ENCODE data around the gene DCST1. TPM values are rescaled to one million over a fixed set of nuclear protein-coding genes. Genes with fewer than 3 reads are reported as not detected.

The DCST1 gene
- total RNA-seq, 1 donor from 2014 or later = not detected

GRCh38 chr1:155064111-155064831, 30.6 kb downstream of the DCST1 start:
- H3K4me3 Mint-ChIP-seq (ENCODE audit: low read depth) = peak overlapping the region; percentile 85

GRCh38 chr1:155064832-155065429, 31.3 kb downstream of the DCST1 start:
- Mint-ChIP-seq H3K4me1 (ENCODE audit: low read depth) (peaks cover 28% of the 10 kb centered on the region), H3K9me3 (ENCODE audit: low read depth) (no peaks in the 10 kb centered on the region), H3K27me3 (peaks cover 3% of the 10 kb centered on the region), H3K36me3 (ENCODE audit: insufficient read depth) (peaks cover 13% of the 10 kb centered on the region), H3K27ac (peak overlapping the region; percentile 89), H3K4me3 (ENCODE audit: low read depth) (peak overlapping the region; percentile 85)
- TF ChIP-seq, protein P1, sequence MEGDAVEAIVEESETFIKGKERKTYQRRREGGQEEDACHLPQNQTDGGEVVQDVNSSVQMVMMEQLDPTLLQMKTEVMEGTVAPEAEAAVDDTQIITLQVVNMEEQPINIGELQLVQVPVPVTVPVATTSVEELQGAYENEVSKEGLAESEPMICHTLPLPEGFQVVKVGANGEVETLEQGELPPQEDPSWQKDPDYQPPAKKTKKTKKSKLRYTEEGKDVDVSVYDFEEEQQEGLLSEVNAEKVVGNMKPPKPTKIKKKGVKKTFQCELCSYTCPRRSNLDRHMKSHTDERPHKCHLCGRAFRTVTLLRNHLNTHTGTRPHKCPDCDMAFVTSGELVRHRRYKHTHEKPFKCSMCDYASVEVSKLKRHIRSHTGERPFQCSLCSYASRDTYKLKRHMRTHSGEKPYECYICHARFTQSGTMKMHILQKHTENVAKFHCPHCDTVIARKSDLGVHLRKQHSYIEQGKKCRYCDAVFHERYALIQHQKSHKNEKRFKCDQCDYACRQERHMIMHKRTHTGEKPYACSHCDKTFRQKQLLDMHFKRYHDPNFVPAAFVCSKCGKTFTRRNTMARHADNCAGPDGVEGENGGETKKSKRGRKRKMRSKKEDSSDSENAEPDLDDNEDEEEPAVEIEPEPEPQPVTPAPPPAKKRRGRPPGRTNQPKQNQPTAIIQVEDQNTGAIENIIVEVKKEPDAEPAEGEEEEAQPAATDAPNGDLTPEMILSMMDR (IDR thresholded peaks at IDR 0.05; ENCODE audit: unreplicated experiment) = no peak
- DNase-seq (ENCODE audit: low spot score, unreplicated experiment) = no peak

More at GRCh38 chr1:155064111-155064831, 30.6 kb downstream of the DCST1 start:
- peaks cover 3% of the 10 kb centered on the region for H3K27me3 Mint-ChIP-seq
- TF ChIP-seq, protein P1 (IDR thresholded peaks at IDR 0.05; ENCODE audit: unreplicated experiment) = no peak
- DNase-seq (ENCODE audit: low spot score, unreplicated experiment) = no peak
- H3K36me3 Mint-ChIP-seq (ENCODE audit: insufficient read depth) = peaks cover 12% of the 10 kb centered on the region
- H3K4me1 Mint-ChIP-seq (ENCODE audit: low read depth) = peaks cover 28% of the 10 kb centered on the region
- H3K9me3 Mint-ChIP-seq (ENCODE audit: low read depth) = no peaks in the 10 kb centered on the region
- H3K27ac Mint-ChIP-seq = peak overlapping the region; percentile 89

DNA sequence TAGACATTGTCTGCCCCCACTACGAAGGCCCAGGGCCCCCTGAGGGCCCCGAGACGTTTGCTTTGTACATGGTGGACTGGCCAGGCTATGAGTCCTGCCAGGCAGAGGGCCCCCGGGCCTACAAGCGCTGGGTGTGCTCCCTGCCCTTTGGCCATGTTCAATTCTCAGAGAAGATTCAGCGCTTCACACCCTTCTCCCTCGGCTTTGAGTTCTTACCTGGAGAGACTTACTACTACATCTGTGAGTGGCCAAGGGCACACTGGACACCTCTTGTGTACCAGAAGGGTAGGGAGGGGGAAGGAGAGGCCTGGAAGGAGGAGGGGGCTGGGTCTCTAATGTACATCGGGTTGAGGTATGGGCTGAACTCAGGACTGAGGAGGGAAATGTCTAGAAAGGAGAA, 33.2 kb downstream of the DCST1 start:
- no peak overlapping the region for H3K27ac Mint-ChIP-seq
- H3K36me3 Mint-ChIP-seq (ENCODE audit: insufficient read depth) = peaks cover 13% of the 10 kb centered on the region
- peaks cover 30% of the 10 kb centered on the region for H3K4me1 Mint-ChIP-seq (ENCODE audit: low read depth)
- no peaks in the 10 kb centered on the region for H3K9me3 Mint-ChIP-seq (ENCODE audit: low read depth)
- TF ChIP-seq, protein P1 (IDR thresholded peaks at IDR 0.05; ENCODE audit: unreplicated experiment) = no peak
- H3K27me3 Mint-ChIP-seq = peaks cover 6% of the 10 kb centered on the region
- no peak for DNase-seq (ENCODE audit: low spot score, unreplicated experiment)
- H3K4me3 Mint-ChIP-seq (ENCODE audit: low read depth) = no peak overlapping the region

DNA sequence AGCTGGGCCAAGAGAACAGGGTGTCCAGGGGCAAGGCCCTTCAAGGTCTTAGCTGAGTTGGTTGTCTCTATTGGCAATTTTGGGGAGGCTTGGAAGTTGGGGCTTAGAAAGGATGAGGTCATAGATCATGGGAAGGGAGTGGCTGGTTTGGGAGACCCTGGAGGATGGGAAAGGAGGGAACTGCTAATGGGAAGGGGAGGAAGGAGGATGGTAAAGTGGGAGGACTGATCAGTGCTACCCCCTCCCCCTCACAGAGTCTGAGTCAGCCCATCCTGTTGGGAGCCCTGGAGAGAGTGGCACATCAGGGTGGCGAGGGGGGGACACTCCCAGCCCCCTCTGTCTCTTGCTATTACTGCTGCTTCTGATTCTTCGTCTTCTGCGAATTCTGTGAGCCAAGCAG, 35.0 kb downstream of the DCST1 start:
- TF ChIP-seq, protein P1 (IDR thresholded peaks at IDR 0.05; ENCODE audit: unreplicated experiment) = no peak
- Mint-ChIP-seq H3K4me1 (ENCODE audit: low read depth) (peaks cover 28% of the 10 kb centered on the region), H3K27ac (no peak overlapping the region), H3K36me3 (ENCODE audit: insufficient read depth) (peaks cover 13% of the 10 kb centered on the region), H3K27me3 (peaks cover 16% of the 10 kb centered on the region), H3K4me3 (ENCODE audit: low read depth) (no peak overlapping the region), H3K9me3 (ENCODE audit: low read depth) (no peaks in the 10 kb centered on the region)
- no peak for DNase-seq (ENCODE audit: low spot score, unreplicated experiment)

DNA sequence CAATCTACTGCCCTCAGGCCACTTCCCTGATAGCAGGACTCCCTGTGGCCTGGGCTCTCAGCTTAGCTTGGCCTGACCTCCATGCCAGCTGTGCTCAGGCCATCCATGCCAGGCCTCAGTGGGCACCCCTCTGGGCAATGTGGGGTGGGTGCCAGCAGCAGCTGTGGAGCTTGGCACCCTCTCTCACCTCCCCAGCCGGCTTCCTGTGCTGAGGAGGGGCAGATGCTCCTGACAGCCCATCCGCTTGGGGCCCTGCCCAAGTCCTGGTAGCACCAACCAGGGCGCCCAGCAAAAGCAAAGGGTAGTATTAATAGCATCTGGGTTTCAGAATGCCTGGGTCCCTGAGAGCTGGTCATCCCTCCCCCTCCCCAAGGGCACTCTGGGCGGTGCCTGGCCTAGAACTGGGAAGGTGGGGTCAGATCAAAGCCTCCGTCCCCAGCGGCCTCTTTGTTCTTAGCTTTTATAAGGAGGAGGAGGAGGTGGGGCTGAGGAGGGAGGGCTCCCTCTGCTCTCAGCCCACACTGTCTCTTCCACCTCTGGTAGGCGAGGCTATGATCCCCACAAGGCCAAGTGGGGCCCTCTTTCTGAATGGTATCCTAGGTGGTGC, 36.0 kb downstream of the DCST1 start:
- Mint-ChIP-seq H3K9me3 (ENCODE audit: low read depth) (no peaks in the 10 kb centered on the region), H3K4me1 (ENCODE audit: low read depth) (peaks cover 23% of the 10 kb centered on the region), H3K36me3 (ENCODE audit: insufficient read depth) (peaks cover 12% of the 10 kb centered on the region), H3K27me3 (peaks cover 16% of the 10 kb centered on the region), H3K27ac (no peak overlapping the region), H3K4me3 (ENCODE audit: low read depth) (no peak overlapping the region)
- DNase-seq (ENCODE audit: low spot score, unreplicated experiment) = no peak
- TF ChIP-seq, protein P1 (IDR thresholded peaks at IDR 0.05; ENCODE audit: unreplicated experiment) = no peak
